Endothelial cell (in vitro differentiated cells): ENCODE measurements around the gene DES. TPM values are rescaled to one million over a fixed set of nuclear protein-coding genes. Genes with fewer than 3 reads are reported as not detected.
"Not testable (repeated sequence)": the region's sequence is repeated elsewhere in the genome, so short reads cannot be mapped to it uniquely, and the experiment has no call there.

ENCODE experiments used
- DNase-seq: peaks from one replicate; pipeline ENCODE4 v3.0.0; 2021; ENCODE audit warnings: low spot score
- H3K27ac Mint-ChIP-seq: one replicate; pipeline ENCODE4 v1.8.0; 2021; ENCODE audit warnings: mixed read lengths, inconsistent platforms; ENCODE audit not compliant: unreplicated experiment
- H3K27me3 Mint-ChIP-seq: one replicate; pipeline ENCODE4 v1.8.0; 2021; ENCODE audit warnings: mild to moderate bottlenecking, moderate library complexity, mixed read lengths, inconsistent platforms; ENCODE audit not compliant: unreplicated experiment
- H3K36me3 Mint-ChIP-seq: one replicate; pipeline ENCODE4 v1.8.0; 2021; ENCODE audit warnings: mild to moderate bottlenecking, low read depth, mixed read lengths, inconsistent platforms; ENCODE audit not compliant: unreplicated experiment
- H3K4me1 Mint-ChIP-seq: one replicate; pipeline ENCODE4 v1.8.0; 2021; ENCODE audit warnings: mild to moderate bottlenecking, mixed read lengths, inconsistent platforms; ENCODE audit not compliant: unreplicated experiment
- H3K4me3 Mint-ChIP-seq: one replicate; pipeline ENCODE4 v1.8.0; 2021; ENCODE audit warnings: mild to moderate bottlenecking, mixed read lengths, inconsistent platforms; ENCODE audit not compliant: unreplicated experiment
- H3K9me3 Mint-ChIP-seq: one replicate; pipeline ENCODE4 v1.8.0; 2021; ENCODE audit warnings: mixed read lengths, inconsistent platforms; ENCODE audit not compliant: unreplicated experiment
- CTCF ChIP-seq: fragments of 200-600 bp; sonication (generic); IDR thresholded peaks from one replicate; pipeline ENCODE4 v1.5.0; 2021; ENCODE audit warnings: antibody characterized with exemption; ENCODE audit not compliant: unreplicated experiment
- total RNA-seq: library from RNA; stranded (reverse); fragmentation: NEBNext Ultra II Directional; extraction: Animal tissue kit (Norgen Biotek cat#: 25700); gene quantifications from one replicate; pipeline ENCODE4 v1.2.1, GENCODE V29; 2021; ENCODE audit not compliant: unreplicated experiment

The DES gene
- total RNA-seq, 1 donor from 2014 or later, result 0.10 TPM

- Mint-ChIP-seq H3K27me3 (peaks cover 9% of the 10 kb centered on the region), H3K4me3 (no peak overlapping the region), H3K27ac (no peak overlapping the region), H3K36me3 (no peaks in the 10 kb centered on the region), H3K4me1 (peaks cover 14% of the 10 kb centered on the region), H3K9me3 (no peaks in the 10 kb centered on the region)
- no peak for TF ChIP-seq CTCF
- DNase-seq, result no peak
Measured at GRCh38 chr2:219404291-219404910, 13.8 kb upstream of the DES start.

GRCh38 chr2:219404954-219405353, 13.2 kb upstream of the DES start:
- H3K27ac Mint-ChIP-seq, result no peak overlapping the region
- H3K27me3 Mint-ChIP-seq, result peaks cover 9% of the 10 kb centered on the region
- H3K4me3 Mint-ChIP-seq, result no peak overlapping the region
- no peak for TF ChIP-seq CTCF
- DNase-seq, result no peak
- no peaks in the 10 kb centered on the region for H3K9me3 Mint-ChIP-seq
- H3K4me1 Mint-ChIP-seq, result peaks cover 14% of the 10 kb centered on the region
- no peaks in the 10 kb centered on the region for H3K36me3 Mint-ChIP-seq

- H3K9me3 Mint-ChIP-seq, result no peaks in the 10 kb centered on the region
- H3K36me3 Mint-ChIP-seq, result no peaks in the 10 kb centered on the region
- no peak for TF ChIP-seq CTCF
- H3K27ac Mint-ChIP-seq, result no peak overlapping the region
- no peak overlapping the region for H3K4me3 Mint-ChIP-seq
- H3K4me1 Mint-ChIP-seq, result peaks cover 14% of the 10 kb centered on the region
- peaks cover 9% of the 10 kb centered on the region for H3K27me3 Mint-ChIP-seq
- no peak for DNase-seq
Measured at GRCh38 chr2:219405451-219405850, 12.7 kb upstream of the DES start.

GRCh38 chr2:219405958-219406860, 12.0 kb upstream of the DES start:
- Mint-ChIP-seq H3K4me1 (peaks cover 14% of the 10 kb centered on the region), H3K36me3 (no peaks in the 10 kb centered on the region), H3K9me3 (no peaks in the 10 kb centered on the region), H3K27me3 (peaks cover 9% of the 10 kb centered on the region), H3K4me3 (no peak overlapping the region), H3K27ac (no peak overlapping the region)
- TF ChIP-seq CTCF, result no peak
- DNase-seq, result no peak

- no peaks in the 10 kb centered on the region for H3K36me3 Mint-ChIP-seq
- TF ChIP-seq CTCF, result no peak
- H3K4me1 Mint-ChIP-seq, result peaks cover 14% of the 10 kb centered on the region
- peaks cover 9% of the 10 kb centered on the region for H3K27me3 Mint-ChIP-seq
- no peak overlapping the region for H3K4me3 Mint-ChIP-seq
- no peak overlapping the region for H3K27ac Mint-ChIP-seq
- no peaks in the 10 kb centered on the region for H3K9me3 Mint-ChIP-seq
- DNase-seq, result no peak
Measured at GRCh38 chr2:219406861-219407230, 11.3 kb upstream of the DES start.

- not testable (repeated sequence) for DNase-seq, H3K27me3 Mint-ChIP-seq, H3K36me3 Mint-ChIP-seq, H3K9me3 Mint-ChIP-seq, H3K27ac Mint-ChIP-seq, H3K4me3 Mint-ChIP-seq
- peaks cover 12% of the 10 kb centered on the region for H3K4me1 Mint-ChIP-seq
Measured at GRCh38 chr2:219407343-219407742, 10.8 kb upstream of the DES start.
